ENCODE data around the gene WBP11. TPM values are rescaled to one million over a fixed set of nuclear protein-coding genes. Genes with fewer than 3 reads are reported as not detected.
A peak's percentile ranks its signal among the peaks of the same experiment; 100 is the strongest.

The WBP11 gene
- total and polyA plus RNA-seq, 4 donors: 9.9 to 16.6 (median 12.2) TPM

- Histone ChIP-seq H3K9me3 (ENCODE audit: control insufficient read depth in 4 of 4, low read length in 3 of 4) (no peaks in the 10 kb centered on the region), H3K4me3 (ENCODE audit: low read depth in 1 of 3, low read length in 3 of 3) (peak overlapping the region; percentile 62 to 91 (median 89)), H3K4me1 (ENCODE audit: control insufficient read depth in 4 of 4, insufficient read depth in 4 of 4, low read length in 3 of 4) (peaks cover 6 to 44% (median 21%) of the 10 kb centered on the region in 4 donors), H3K27ac (ENCODE audit: low read depth in 1 of 2, low read length in 2 of 2) (peak overlapping the region; percentile 82 to 87), H3K27me3 (ENCODE audit: control insufficient read depth in 4 of 4, insufficient read depth in 4 of 4, low read length in 3 of 4) (no peaks in the 10 kb centered on the region), H3K36me3 (ENCODE audit: control insufficient read depth in 4 of 4, insufficient read depth in 3 of 4, low read depth in 1 of 4, low read length in 3 of 4) (peaks cover 0 to 12% (median 1%) of the 10 kb centered on the region in 4 donors), H3K9ac (ENCODE audit: low read depth in 1 of 2, low read length in 2 of 2) (peak overlapping the region; percentile 68 to 92)
- TF ChIP-seq GABPA (IDR thresholded peaks at IDR 0.05 in 1 of 2, conservative IDR thresholded peaks at IDR 0.05 in 1 of 2): peak in 1 of 2 donors; percentile 0
- peak; percentile 10 for TF ChIP-seq FOXA2 (IDR thresholded peaks at IDR 0.05)
- no peak for TF ChIP-seq FOXA1 (IDR thresholded peaks at IDR 0.05)
- no peak for TF ChIP-seq ATF3 (IDR thresholded peaks at IDR 0.05)
- no peak for TF ChIP-seq ZBTB33 (IDR thresholded peaks at IDR 0.05)
- peak in 1 of 2 donors; percentile 35 for TF ChIP-seq HNF4A (conservative IDR thresholded peaks at IDR 0.05)
- WGBS: 17% methylated on average over 3 of the region's 3 CpGs
- no peak for DNase-seq (ENCODE audit: low spot score)
Measured at GRCh38 chr12:14842315-14842714, 39.0 kb upstream of the WBP11 start.

- TF ChIP-seq YY1 (IDR thresholded peaks at IDR 0.05): peak; percentile 75
- TF ChIP-seq HNF4G (IDR thresholded peaks at IDR 0.05): peak; percentile 59
- peak; percentile 42 for TF ChIP-seq FOXA1 (IDR thresholded peaks at IDR 0.05)
- TF ChIP-seq GABPA (IDR thresholded peaks at IDR 0.05 in 1 of 2, conservative IDR thresholded peaks at IDR 0.05 in 1 of 2): peak in 1 of 2 donors; percentile 39
- TF ChIP-seq TAF1 (conservative IDR thresholded peaks at IDR 0.05): peak; percentile 98
- TF ChIP-seq HNF4A (conservative IDR thresholded peaks at IDR 0.05): peak; percentile 69 to 81
- TF ChIP-seq RXRA (IDR thresholded peaks at IDR 0.05): peak; percentile 72 to 86
- TF ChIP-seq SP1 (IDR thresholded peaks at IDR 0.05): peak; percentile 93
- peak; percentile 91 for TF ChIP-seq REST (IDR thresholded peaks at IDR 0.05)
- TF ChIP-seq CTCF (IDR thresholded peaks at IDR 0.05; ENCODE audit: low read depth, low read length, missing input control): no peak
- TF ChIP-seq ATF3 (IDR thresholded peaks at IDR 0.05): peak; percentile 66
- peak in 1 of 2 donors; percentile 64 for TF ChIP-seq RAD21 (IDR thresholded peaks at IDR 0.05)
- TF ChIP-seq EGR1 (IDR thresholded peaks at IDR 0.05; ENCODE audit: low read depth in 2 of 2): peak in 1 of 2 donors; percentile 67
- TF ChIP-seq JUND (IDR thresholded peaks at IDR 0.05): peak; percentile 85 to 94
- peak; percentile 80 for TF ChIP-seq MAX (IDR thresholded peaks at IDR 0.05)
- TF ChIP-seq NR2F2 (IDR thresholded peaks at IDR 0.05): peak; percentile 78
- peak; percentile 49 for TF ChIP-seq ZBTB33 (IDR thresholded peaks at IDR 0.05)
- TF ChIP-seq FOXA2 (IDR thresholded peaks at IDR 0.05): peak; percentile 60
- Histone ChIP-seq H3K4me3 (ENCODE audit: low read depth in 1 of 3, low read length in 3 of 3) (peak overlapping the region; percentile 62 to 91 (median 89)), H3K4me1 (ENCODE audit: control insufficient read depth in 4 of 4, insufficient read depth in 4 of 4, low read length in 3 of 4) (peaks cover 6 to 45% (median 21%) of the 10 kb centered on the region in 4 donors), H3K27ac (ENCODE audit: low read depth in 1 of 2, low read length in 2 of 2) (peak overlapping the region; percentile 82 to 87), H3K27me3 (ENCODE audit: control insufficient read depth in 4 of 4, insufficient read depth in 4 of 4, low read length in 3 of 4) (no peaks in the 10 kb centered on the region), H3K9ac (ENCODE audit: low read depth in 1 of 2, low read length in 2 of 2) (peak overlapping the region; percentile 77 to 92), H3K9me3 (ENCODE audit: control insufficient read depth in 4 of 4, low read length in 3 of 4) (no peaks in the 10 kb centered on the region), H3K36me3 (ENCODE audit: control insufficient read depth in 4 of 4, insufficient read depth in 3 of 4, low read depth in 1 of 4, low read length in 3 of 4) (peaks cover 0 to 12% (median 1%) of the 10 kb centered on the region in 4 donors)
- peak; percentile 48 for DNase-seq (ENCODE audit: low spot score)
- WGBS: 20% methylated on average over 3 of the region's 3 CpGs
Measured at GRCh38 chr12:14841761-14842160, 38.5 kb upstream of the WBP11 start.
